NK-92 treated with Interleukin-12 subunit alpha and Interleukin-12 subunit beta, amount 100 ng/mL, for 24 hours (cell line): ENCODE measurements around the gene MAGI2.

Experiments used
- DNase-seq: peaks from one replicate; lab custom pipeline; 2025; lab: John Stamatoyannopoulos, UW

Gene MAGI2

GRCh38 chr7:78413568-78413967 is 1039.9 kb downstream of the MAGI2 start:
- DNase-seq: no peak

GRCh38 chr7:78412216-78412858 is 1041.1 kb downstream of the MAGI2 start:
- DNase-seq: no peak

GRCh38 chr7:78407031-78407430 is 1046.4 kb downstream of the MAGI2 start:
- no peak for DNase-seq

GRCh38 chr7:78406531-78406930 is 1046.9 kb downstream of the MAGI2 start:
- no peak for DNase-seq

DNA sequence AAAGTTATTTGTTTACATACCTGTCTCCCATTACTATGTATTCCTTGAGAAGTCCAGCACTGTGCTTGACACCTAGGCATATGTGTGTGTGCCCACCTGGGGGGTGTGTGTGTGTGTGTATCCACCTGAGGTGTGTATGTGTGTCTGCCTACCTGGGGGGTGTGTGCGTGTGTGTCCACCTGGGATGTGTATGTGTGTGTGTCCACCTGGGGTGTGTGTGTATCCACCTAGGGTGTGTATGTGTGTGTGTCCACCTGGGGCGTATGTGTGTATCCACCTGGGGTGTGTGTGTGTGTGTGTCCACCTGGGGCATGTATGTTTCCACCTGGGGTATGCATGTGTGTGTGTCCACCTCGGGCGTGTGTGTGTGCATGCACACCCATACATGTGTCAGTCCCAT is 1051.4 kb downstream of the MAGI2 start:
- no peak for DNase-seq

- no peak for DNase-seq
These were observed 1053.4 kb downstream of the MAGI2 start for GRCh38 chr7:78400038-78400437.

DNA sequence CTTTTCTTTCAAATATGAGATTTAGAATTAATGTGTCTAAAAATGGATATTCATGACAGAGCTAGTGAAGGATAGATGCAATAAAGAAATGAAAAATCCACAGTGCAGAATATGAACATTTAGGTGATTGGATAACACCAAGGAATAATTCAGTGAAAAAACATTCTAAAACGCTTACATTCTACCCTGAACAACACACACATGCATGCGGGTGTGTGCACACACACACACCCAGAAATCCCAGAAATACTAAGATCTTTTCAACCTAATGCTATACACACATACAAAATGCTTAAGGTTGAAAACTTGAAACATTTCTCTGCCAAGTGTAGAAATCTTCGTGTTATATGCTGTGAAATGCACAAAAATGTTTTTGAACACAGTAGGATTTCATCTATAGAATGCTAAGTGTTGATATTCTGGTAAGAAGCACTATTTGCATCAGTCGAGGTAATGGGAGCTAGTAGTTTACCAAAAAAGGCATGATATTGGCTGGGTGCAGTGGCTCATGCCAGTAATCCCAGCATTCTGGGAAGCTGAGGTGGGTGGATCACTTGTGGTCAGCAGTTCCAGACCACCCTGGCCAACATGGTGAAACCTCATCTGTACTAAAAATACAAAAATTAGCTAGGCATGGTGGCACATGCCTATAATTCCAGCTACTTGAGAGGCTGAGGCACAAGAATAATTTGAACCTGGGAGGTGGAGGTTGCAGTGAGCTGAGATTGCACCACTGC is 1054.3 kb downstream of the MAGI2 start:
- no peak for DNase-seq

DNA sequence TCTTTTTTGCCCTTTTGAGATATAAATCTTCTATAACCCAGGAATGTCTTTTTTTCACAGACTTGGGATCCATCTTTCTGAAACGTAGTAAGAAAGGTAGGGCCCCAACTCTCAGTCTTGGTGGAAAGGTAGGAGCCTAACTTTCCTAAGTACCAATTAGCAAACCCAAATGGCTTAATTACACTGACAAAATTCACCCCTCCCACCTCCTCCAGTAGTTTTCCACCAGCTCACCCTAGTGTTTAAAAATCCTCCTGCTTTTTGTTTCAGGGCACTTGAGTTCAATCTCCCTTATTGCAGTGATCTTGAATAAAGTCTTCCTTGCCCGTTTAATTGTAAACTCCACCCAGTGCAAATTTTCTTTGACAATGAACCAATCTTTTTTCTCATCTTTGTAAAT is 1054.9 kb downstream of the MAGI2 start:
- no peak for DNase-seq

- DNase-seq: no peak
These were observed 1055.4 kb downstream of the MAGI2 start for GRCh38 chr7:78398081-78398480.

DNA sequence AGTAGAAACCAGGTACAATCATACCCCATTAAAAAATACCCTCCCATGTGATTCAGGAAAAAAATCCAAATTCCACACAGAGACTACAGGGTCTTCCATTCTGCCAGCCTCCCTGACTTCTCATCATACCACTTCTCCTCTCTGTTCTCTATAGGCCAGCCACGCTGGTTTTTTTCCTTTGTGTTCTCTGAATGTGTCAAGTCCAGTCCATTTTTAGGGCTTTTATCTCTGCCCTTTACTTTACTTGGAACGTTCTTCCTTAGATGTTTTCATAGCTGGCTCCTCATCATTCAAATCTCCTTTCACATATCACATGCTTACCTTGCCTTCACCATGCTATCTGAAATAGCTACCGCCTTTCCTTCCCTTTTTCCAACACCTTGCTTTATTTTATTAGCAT is 1057.3 kb downstream of the MAGI2 start:
- no peak for DNase-seq

GRCh38 chr7:78395298-78396036 is 1058.0 kb downstream of the MAGI2 start:
- DNase-seq: no peak

DNA sequence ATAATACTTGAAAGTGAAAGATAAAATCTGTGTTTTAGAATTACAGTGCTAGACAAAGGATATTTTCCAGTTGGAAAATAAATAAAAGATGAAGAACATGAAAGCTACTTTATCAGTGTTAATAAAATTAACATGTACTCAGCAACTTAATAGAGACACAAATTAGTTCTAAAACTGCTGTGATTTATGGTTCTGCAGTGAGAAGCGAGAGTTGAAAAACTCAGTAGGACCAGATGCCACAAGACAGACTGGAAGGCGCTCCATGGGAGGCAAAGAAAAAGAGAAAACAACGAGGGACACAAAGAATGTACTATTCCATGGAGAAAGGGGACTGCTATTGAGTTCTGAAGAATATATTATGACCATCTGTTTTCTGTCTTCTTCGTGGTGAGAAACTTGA is 1064.4 kb downstream of the MAGI2 start:
- no peak for DNase-seq

GRCh38 chr7:78386520-78386919 is 1066.9 kb downstream of the MAGI2 start:
- DNase-seq: no peak

DNA sequence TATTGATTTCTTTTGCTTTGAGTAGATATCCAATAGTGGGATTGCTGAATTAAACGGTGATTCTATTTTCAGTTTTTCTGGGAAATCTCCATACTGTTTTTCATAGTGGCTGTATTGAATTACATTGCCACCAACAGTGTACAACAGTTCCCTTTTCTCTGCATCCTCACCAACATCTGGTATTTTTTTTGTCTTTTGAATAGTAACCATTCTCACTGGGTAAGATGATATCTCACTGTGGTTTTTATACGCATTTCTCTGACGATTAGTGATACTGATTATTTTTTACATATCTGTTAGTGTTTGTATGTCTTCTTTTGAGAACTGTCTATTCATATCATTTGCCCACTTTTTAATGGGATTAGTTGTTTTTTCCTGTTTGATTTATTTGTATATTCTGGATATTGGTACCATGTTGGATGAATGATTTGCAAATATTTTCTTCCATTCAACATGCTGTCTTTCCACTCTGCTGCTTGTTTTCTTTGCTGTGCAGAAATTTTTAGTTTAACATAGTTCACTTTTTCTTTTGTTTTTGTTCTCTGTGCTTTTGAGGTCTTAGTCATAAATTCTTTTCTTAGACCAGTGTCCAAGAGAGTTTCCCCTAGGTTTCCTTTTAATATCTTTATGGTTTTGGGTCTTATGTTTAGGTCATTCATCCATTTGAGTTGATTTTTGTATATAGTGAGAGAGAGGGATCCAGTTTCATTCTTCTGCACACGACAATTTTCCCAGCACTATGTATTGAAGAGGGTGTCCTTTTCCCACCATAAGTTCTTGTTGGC is 1070.2 kb downstream of the MAGI2 start:
- no peak for DNase-seq

DNA sequence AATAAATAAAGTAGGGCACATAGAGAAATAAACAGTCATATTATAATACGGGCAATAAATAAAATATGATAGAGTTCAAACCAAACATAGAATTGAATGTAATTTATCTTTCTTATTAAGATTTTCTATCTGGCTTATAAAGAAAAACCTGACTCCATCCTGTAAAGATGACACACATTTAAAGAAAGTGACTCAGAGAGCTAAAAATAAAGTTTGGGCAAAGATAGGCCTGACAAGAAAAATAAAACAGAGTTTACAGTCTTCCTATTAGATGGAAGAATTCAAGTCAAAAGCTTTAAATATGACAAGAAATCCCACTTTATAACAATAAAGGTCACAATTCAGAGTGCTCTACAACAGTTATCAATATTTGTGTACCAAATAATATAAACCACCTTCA is 1074.3 kb downstream of the MAGI2 start:
- DNase-seq: no peak

GRCh38 chr7:78377532-78377931 is 1075.9 kb downstream of the MAGI2 start:
- DNase-seq: no peak

DNA sequence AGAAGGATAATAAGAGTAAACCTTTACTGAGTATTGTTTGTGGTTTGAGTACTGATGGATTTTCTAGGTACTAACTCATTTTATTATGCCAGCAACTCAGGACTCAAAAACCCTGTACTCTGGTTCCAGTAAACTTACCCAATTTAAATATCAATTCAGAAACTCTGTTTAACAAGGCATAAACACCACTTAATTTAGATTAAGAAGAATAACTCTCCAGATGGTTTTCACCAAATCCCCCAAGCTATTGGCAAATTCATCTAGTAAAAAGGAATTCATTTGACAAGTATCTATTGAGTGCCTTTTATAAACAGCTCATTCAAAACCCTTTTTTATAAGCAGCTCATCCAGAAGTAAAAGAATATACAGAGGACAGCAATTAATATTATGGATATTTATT is 1082.5 kb downstream of the MAGI2 start:
- no peak for DNase-seq

- no peak for DNase-seq
These were observed 1084.7 kb downstream of the MAGI2 start for GRCh38 chr7:78368771-78369170.

GRCh38 chr7:78367280-78367773 is 1086.1 kb downstream of the MAGI2 start:
- no peak for DNase-seq

DNA sequence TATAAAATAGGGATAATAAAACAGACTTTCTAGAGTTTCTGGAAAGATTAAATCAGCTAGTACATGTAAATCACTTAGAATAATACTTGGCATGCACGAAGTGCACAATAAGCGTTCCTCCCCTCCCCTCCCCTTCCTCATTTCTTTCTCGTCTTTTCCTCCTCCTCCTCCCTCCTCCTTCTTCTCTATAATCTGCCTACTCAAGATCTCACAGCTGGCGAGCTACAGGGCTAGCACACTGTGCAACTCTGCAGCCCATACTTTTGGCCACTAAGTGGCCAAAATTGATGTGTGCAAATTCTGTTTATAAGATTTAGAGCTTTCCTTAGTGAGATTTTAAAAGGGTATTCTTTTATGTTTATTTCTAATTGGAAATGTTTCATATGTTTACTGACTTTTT is 1089.6 kb downstream of the MAGI2 start:
- DNase-seq: no peak

DNA sequence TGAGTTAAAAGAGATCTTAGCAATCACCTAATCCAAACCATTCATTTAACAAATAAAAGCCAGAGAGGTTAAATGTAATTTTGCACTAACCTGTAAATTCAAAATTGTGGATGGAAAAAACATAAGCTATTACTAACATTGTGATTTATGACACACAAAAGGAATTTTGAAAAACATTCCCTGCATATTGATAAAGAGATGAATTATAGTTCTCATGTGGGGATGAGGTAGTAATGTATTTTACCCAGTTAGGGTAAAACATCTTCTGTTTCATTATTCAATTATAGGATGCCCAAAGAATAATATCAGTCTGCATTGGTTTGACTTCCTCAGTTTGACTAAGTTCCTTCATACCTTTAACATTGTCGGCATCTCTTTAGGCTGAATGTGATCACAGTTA is 1093.6 kb downstream of the MAGI2 start:
- DNase-seq: no peak

- DNase-seq: no peak
These were observed 1095.8 kb downstream of the MAGI2 start for GRCh38 chr7:78357709-78358108.
